Panc1 (cell line): ENCODE results near the gene CILP2. TPM values are rescaled to one million over a fixed set of nuclear protein-coding genes. Genes with fewer than 3 reads are reported as not detected.

Experiments used
- ATAC-seq: fragments of 200-7000 bp; cut with Tn5 transposase; 2 replicates; pipeline ENCODE4 v1.9.1; 2020; ENCODE audit warnings: mild to moderate bottlenecking, moderate library complexity
- BruUV-seq: library from RNA; stranded (reverse); fragments of 400-500 nt; replicated peaks from 2 replicates; lab custom pipeline; 2021; lab: Mats Ljungman, UMichigan
- CTCF ChIA-PET: fragments of 300-600 bp; sonication (Branson Sonifier 250); formaldehyde crosslinking; loops from one replicate; lab custom pipeline; 2022; ENCODE audit warnings: antibody characterized with exemption; lab: Charles Lee
- POLR2A ChIA-PET: fragments of 300-600 bp; sonication (Branson Sonifier 250); formaldehyde crosslinking; loops from one replicate; lab custom pipeline; 2022; ENCODE audit warnings: antibody characterized with exemption; lab: Charles Lee
- DNase-seq: peaks from one replicate; pipeline ENCODE4 v3.0.0-alpha.2; 2010; ENCODE audit warnings: low read depth, low spot score
- H3K27ac ChIP-seq: 2 replicates; pipeline ENCODE4 v1.5.1; 2011; ENCODE audit warnings: mild to moderate bottlenecking, low read length, inconsistent platforms
- H3K27me3 ChIP-seq: fragments of 200-500 bp; sonication (Bioruptor generic); 2 replicates; pipeline ENCODE4 v1.6.0; 2014; ENCODE audit warnings: low read length, inconsistent platforms; ENCODE audit not compliant: control insufficient read depth, insufficient read depth
- H3K36me3 ChIP-seq: fragments of 200-500 bp; sonication (Bioruptor generic); 2 replicates; pipeline ENCODE4 v1.5.1; 2014; ENCODE audit warnings: inconsistent platforms, mild to moderate bottlenecking, low read length, moderate library complexity; ENCODE audit not compliant: control insufficient read depth, insufficient read depth
- H3K4me1 ChIP-seq: 2 replicates; pipeline ENCODE4 v1.5.1; 2011; ENCODE audit warnings: inconsistent platforms, mild to moderate bottlenecking, low read length, moderate library complexity; ENCODE audit not compliant: control insufficient read depth, insufficient read depth
- H3K4me3 ChIP-seq, 2 experiments: 2 replicates each; pipeline ENCODE4 v1.5.1; 2011 to 2012; ENCODE audit warnings: low read depth in 2 of 2, low read length in 2 of 2, mild to moderate bottlenecking in 2 of 2, inconsistent platforms in 1 of 2, moderate library complexity in 1 of 2
- H3K9me3 ChIP-seq: fragments of 200-500 bp; sonication (Bioruptor generic); 2 replicates; pipeline ENCODE4 v1.5.1; 2014; ENCODE audit warnings: low read depth, mild to moderate bottlenecking, inconsistent platforms, low read length, moderate library complexity; ENCODE audit not compliant: control insufficient read depth, insufficient read depth
- POLR2AphosphoS5 ChIP-seq: IDR thresholded peaks from 2 replicates; pipeline ENCODE4 v1.6.1; 2012; ENCODE audit warnings: mild to moderate bottlenecking, low read depth, low read length, moderate library complexity
- SIN3A ChIP-seq: IDR thresholded peaks from 2 replicates; pipeline ENCODE4 v1.6.1; 2012; ENCODE audit warnings: low read depth, mild to moderate bottlenecking, low read length, moderate library complexity, borderline replicate concordance; ENCODE audit not compliant: insufficient read depth
- TCF7L2 ChIP-seq: IDR thresholded peaks from 2 replicates; pipeline ENCODE4 v1.6.1; 2011; ENCODE audit warnings: mild to moderate bottlenecking, low read depth, low read length, inconsistent platforms
- in situ Hi-C: cut with HindIII; loops from 2 replicates; pipeline ENCODE4 v1.10.0; 2016; ENCODE audit warnings: low sequenced_read_pairs, low pct_unique_long_range_greater_than_20kb
- intact Hi-C: fragments of 100-400 bp; cut with micrococcal nuclease; formaldehyde crosslinking; loops from one replicate; pipeline ENCODE4 v1.10.0; 2022; ENCODE audit not compliant: unreplicated experiment
- total RNA-seq: library from RNA; stranded (reverse); gene quantifications from one replicate; pipeline ENCODE4 v1.2.1, GENCODE V29; 2021; ENCODE audit not compliant: unreplicated experiment
- TF ChIP-seq, protein P1 (sequence below): fragments of 450-650 bp; IDR thresholded peaks from 2 replicates; pipeline ENCODE4 v1.5.1; 2017; ENCODE audit warnings: mild to moderate bottlenecking
- TF ChIP-seq, protein P2 (sequence below), 2 experiments: IDR thresholded peaks; 2 replicates each; pipeline ENCODE4 v1.6.1; 2011 to 2012; ENCODE audit warnings: low read depth in 2 of 2, control low read depth in 1 of 2, low read length in 1 of 2, mild to moderate bottlenecking in 1 of 2, moderate library complexity in 1 of 2; ENCODE audit not compliant: insufficient read depth in 1 of 2

The CILP2 gene
- total RNA-seq, 1 experiment from 2014 or later = 0.46 TPM

DNA sequence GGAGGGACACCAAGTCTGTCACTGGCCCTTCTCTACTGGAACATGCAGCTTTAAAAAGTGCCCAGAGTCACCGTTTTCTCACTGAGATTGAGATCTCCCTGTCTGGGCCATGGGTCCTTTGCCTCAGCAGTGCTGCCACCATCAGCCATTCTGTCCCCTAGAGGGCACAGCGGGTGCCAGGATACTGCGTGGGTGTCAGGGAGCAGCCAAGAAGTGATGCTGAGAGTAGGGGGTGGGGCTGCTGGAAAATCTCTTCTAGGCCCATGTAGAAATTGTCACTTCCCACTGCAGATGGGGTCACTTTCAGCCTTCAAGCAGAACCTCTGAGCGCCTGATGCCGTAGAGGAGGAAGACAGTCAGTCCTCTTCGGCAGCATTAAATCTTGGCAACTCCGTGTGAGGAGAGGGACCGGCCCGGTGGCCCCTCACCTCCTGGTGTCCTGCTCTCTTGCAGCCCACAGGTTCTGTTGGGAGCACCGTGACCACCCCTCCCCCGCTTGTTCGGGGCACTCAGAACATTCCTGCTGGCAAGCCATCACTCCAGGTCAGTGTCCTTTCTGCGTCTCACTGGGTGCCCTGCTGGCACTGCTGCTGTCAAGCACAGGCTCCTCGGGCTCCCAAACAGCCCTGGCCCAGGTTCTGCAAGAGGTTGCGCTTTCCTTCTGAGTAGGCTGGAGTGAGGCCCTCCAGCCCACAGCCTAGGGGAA lies 44.1 kb upstream of the CILP2 start:
- DNase-seq (no peak), ATAC-seq (no peak)
- H3K9me3 ChIP-seq = no peaks in the 10 kb centered on the region
- no peaks in the 10 kb centered on the region for H3K36me3 ChIP-seq
- in situ Hi-C loops = no loop called here
- no peak overlapping the region for H3K27ac ChIP-seq
- H3K27me3 ChIP-seq = no peaks in the 10 kb centered on the region
- intact Hi-C loops = no loop called here
- no peak overlapping the region for H3K4me3 ChIP-seq
- POLR2A ChIA-PET = no interaction called here
- TF ChIP-seq, protein P1, sequence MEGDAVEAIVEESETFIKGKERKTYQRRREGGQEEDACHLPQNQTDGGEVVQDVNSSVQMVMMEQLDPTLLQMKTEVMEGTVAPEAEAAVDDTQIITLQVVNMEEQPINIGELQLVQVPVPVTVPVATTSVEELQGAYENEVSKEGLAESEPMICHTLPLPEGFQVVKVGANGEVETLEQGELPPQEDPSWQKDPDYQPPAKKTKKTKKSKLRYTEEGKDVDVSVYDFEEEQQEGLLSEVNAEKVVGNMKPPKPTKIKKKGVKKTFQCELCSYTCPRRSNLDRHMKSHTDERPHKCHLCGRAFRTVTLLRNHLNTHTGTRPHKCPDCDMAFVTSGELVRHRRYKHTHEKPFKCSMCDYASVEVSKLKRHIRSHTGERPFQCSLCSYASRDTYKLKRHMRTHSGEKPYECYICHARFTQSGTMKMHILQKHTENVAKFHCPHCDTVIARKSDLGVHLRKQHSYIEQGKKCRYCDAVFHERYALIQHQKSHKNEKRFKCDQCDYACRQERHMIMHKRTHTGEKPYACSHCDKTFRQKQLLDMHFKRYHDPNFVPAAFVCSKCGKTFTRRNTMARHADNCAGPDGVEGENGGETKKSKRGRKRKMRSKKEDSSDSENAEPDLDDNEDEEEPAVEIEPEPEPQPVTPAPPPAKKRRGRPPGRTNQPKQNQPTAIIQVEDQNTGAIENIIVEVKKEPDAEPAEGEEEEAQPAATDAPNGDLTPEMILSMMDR = no peak
- TF ChIP-seq, protein P2, sequence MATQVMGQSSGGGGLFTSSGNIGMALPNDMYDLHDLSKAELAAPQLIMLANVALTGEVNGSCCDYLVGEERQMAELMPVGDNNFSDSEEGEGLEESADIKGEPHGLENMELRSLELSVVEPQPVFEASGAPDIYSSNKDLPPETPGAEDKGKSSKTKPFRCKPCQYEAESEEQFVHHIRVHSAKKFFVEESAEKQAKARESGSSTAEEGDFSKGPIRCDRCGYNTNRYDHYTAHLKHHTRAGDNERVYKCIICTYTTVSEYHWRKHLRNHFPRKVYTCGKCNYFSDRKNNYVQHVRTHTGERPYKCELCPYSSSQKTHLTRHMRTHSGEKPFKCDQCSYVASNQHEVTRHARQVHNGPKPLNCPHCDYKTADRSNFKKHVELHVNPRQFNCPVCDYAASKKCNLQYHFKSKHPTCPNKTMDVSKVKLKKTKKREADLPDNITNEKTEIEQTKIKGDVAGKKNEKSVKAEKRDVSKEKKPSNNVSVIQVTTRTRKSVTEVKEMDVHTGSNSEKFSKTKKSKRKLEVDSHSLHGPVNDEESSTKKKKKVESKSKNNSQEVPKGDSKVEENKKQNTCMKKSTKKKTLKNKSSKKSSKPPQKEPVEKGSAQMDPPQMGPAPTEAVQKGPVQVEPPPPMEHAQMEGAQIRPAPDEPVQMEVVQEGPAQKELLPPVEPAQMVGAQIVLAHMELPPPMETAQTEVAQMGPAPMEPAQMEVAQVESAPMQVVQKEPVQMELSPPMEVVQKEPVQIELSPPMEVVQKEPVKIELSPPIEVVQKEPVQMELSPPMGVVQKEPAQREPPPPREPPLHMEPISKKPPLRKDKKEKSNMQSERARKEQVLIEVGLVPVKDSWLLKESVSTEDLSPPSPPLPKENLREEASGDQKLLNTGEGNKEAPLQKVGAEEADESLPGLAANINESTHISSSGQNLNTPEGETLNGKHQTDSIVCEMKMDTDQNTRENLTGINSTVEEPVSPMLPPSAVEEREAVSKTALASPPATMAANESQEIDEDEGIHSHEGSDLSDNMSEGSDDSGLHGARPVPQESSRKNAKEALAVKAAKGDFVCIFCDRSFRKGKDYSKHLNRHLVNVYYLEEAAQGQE (IDR thresholded peaks at IDR 0.05; ENCODE audit: insufficient read depth in 1 of 2, low read depth in 2 of 2, low read length in 1 of 2) = no peak
- TF ChIP-seq TCF7L2 = no peak
- TF ChIP-seq POLR2AphosphoS5 = no peak
- no peak for TF ChIP-seq SIN3A
- peaks cover 13% of the 10 kb centered on the region for H3K4me1 ChIP-seq
- BruUV-seq = no TSS peak
- CTCF ChIA-PET = no interaction called here

DNA sequence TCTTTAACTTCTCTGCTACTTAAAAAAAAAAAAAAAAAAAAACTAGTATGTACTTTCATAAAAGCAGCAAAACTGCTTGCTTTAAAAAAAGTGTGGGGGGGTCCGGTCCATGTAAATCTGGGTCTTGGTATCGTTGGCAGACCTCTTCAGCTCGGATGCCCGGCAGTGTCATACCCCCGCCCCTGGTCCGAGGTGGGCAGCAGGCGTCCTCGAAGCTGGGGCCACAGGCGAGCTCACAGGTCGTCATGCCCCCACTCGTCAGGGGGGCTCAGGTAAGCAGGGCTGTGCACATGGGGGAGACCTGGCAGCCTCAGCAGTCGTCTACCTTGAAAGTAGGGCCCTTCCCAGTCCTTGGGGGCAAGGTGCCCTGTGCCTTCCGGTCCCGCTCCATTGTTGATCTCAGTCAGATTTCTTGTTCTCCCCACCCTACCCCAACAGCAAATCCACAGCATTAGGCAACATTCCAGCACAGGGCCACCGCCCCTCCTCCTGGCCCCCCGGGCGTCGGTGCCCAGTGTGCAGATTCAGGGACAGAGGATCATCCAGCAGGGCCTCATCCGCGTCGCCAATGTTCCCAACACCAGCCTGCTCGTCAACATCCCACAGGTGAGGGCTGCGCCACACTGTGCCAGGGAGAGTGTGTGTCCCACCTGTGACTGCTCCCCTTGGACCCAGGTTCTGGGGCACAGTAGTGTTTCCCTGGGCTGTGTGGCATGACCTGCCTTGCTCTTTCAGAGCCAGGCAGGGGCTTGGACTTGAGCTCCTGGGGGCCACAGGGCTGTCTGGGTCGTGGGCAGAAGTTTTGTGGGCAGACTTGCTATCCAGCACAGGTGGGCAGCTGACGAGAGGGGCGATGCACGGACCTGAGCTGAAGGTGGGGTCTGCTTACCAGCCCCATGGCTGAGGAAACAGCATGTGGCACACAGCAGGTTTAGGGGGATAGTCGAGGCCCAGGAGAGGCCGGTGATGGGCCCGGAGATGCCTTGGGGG lies 42.2 kb upstream of the CILP2 start:
- no peaks in the 10 kb centered on the region for H3K9me3 ChIP-seq
- H3K4me3 ChIP-seq = no peak overlapping the region
- BruUV-seq = no TSS peak
- no peaks in the 10 kb centered on the region for H3K36me3 ChIP-seq
- no peaks in the 10 kb centered on the region for H3K27me3 ChIP-seq
- no peaks in the 10 kb centered on the region for H3K4me1 ChIP-seq
- ChIA-PET POLR2A (interaction anchor here (0.6 kb wide), 1 partner anchor 16 kb away, joined by 4 read pairs; no protein-coding TSS in a partner anchor), CTCF (no interaction called here)
- in situ Hi-C loops = no loop called here
- intact Hi-C loops = no loop called here
- no peak overlapping the region for H3K27ac ChIP-seq
- TF ChIP-seq, protein P1 = no peak
- TF ChIP-seq SIN3A = no peak
- TF ChIP-seq TCF7L2 = no peak
- TF ChIP-seq, protein P2 (IDR thresholded peaks at IDR 0.05; ENCODE audit: insufficient read depth in 1 of 2, low read depth in 2 of 2, low read length in 1 of 2) = no peak
- no peak for TF ChIP-seq POLR2AphosphoS5
- DNase-seq = no peak
- ATAC-seq = no peak
